Mucosa of rectum (tissue), 2 donors: ENCODE results near the gene SMIM36.
"Not testable (repeated sequence)": the region's sequence is repeated elsewhere in the genome, so short reads cannot be mapped to it uniquely, and the experiment has no call there.

ENCODE experiments used
- H3K27ac ChIP-seq, 2 donors: one replicate each; pipeline ENCODE4 v1.7.0; 2013; ENCODE audit warnings: inconsistent platforms in 2 of 2, low read depth in 2 of 2, low read length in 2 of 2
- H3K27me3 ChIP-seq, 2 donors: one replicate each; pipeline ENCODE4 v1.7.0; 2013; ENCODE audit warnings: low read length in 2 of 2; ENCODE audit not compliant: control insufficient read depth in 2 of 2, insufficient read depth in 2 of 2
- H3K36me3 ChIP-seq, 2 donors: one replicate each; pipeline ENCODE4 v1.7.0; 2013; ENCODE audit warnings: low read length in 2 of 2; ENCODE audit not compliant: control insufficient read depth in 2 of 2, insufficient read depth in 2 of 2
- H3K4me1 ChIP-seq, 2 donors: one replicate each; pipeline ENCODE4 v1.7.0; 2013; ENCODE audit warnings: low read length in 2 of 2, mild to moderate bottlenecking in 1 of 2; ENCODE audit not compliant: control insufficient read depth in 2 of 2, insufficient read depth in 2 of 2
- H3K4me3 ChIP-seq, 2 donors: one replicate each; pipeline ENCODE4 v1.7.0; 2013; ENCODE audit warnings: low read length in 2 of 2
- H3K9ac ChIP-seq, 2 donors: one replicate each; pipeline ENCODE4 v1.7.0; 2013; ENCODE audit warnings: low read length in 2 of 2, low read depth in 1 of 2, mild to moderate bottlenecking in 1 of 2
- H3K9me3 ChIP-seq, 2 donors: one replicate each; pipeline ENCODE4 v1.7.0; 2013; ENCODE audit warnings: low read length in 2 of 2; ENCODE audit not compliant: control insufficient read depth in 2 of 2
- donor health status: healthy.
- donor health status: Normal muscosa, but diverticular disease.

SMIM36 gene

DNA sequence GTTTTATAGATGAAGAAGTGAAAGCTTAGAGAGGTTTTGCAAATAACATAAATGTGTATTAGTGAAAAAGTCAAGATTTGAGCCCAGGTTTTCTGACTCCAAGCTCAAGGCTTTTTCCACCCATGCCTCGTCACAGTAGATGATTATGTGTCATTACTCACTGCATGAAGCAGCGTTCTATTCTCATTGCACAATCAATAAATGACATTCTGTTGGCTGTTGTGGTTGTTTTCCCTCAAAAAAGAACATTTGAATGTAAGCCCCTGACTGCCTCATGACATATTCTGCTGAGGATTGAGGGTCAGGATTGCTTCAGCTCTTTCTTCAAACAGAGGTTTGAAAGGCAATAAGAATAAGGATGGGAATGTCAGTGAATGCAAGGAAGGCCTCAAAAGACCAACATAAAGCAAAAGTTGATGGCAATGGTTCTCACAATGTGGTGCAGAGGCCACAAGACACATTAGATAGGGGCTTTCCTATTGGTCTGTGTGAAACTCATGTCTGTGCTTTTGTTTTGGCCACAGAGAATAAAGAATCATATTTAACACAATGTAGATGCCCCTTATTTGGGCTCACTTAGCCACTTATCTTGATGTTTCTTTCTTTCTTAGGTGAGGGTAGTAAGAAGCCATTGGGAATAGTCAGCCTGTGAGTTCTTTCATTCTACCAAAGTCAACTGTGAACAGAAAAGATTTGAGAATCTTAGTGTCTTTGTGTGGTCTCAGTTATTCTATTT is 84.2 kb downstream of the SMIM36 start:
- Histone ChIP-seq H3K27ac (no peak overlapping the region), H3K4me3 (no peak overlapping the region), H3K4me1 (peaks cover 7 to 9% of the 10 kb centered on the region in 2 donors), H3K9ac (no peak overlapping the region), H3K36me3 (no peaks in the 10 kb centered on the region), H3K27me3 (no peaks in the 10 kb centered on the region), H3K9me3 (no peaks in the 10 kb centered on the region)

DNA sequence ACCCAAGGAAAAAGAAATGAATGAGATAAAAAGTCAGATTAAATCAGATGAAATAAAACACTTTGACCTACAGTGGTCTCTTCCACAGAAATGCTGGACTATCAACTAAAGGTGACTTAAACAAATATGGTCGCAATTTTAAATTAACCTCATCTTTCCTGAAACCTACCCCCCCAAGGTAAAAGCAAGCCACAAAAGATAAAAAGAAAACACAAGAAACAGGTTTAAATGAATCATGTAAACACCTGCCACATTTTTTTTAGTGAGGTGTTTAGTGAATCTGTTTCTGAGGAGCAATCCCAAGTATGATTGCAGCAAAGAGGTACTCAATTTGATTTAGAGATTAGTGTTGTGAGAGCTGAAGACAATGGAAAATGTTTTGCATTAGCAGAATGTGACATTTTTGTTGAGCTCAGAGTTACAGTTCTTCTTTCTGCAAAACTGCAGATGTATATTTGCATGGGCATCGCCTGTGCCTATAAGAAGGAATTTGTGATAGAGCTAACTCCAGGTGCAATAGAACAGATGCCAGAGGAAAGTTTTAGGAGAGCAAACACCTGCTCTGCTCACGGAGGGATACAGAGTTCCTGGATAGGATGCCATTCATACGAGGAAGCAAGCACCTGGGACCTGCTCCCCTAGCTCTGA is 86.2 kb downstream of the SMIM36 start:
- no peak overlapping the region for H3K4me3 ChIP-seq

DNA sequence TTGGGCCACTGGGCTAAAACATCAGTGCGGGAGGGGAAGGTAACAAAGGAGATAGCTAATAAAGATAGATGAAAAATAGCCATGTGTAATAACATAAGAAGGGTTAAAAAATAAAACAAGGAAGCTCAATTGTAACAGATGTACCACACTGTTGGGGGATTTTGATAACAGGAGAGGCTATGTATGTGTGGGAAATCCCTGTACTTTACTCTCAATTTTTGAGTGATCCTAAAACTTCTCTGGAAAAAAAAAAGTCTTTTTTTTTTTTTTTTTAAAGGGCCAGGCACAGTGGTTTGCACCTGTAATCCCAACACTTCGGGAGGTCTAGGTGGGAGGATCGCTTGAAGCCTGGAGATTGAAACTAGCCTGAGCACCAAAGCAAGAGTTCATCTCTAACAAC is 87.7 kb downstream of the SMIM36 start:
- Histone ChIP-seq H3K4me3 (no peak overlapping the region), H3K27ac (no peak overlapping the region), H3K9ac (no peak overlapping the region), H3K36me3 (no peaks in the 10 kb centered on the region), H3K27me3 (no peaks in the 10 kb centered on the region), H3K9me3 (no peaks in the 10 kb centered on the region), H3K4me1 (peaks cover 7 to 14% of the 10 kb centered on the region in 2 donors)

More for the DNA sequence above, 86.2 kb downstream of the SMIM36 start:
- Histone ChIP-seq H3K27ac (no peak overlapping the region), H3K9me3 (no peaks in the 10 kb centered on the region), H3K36me3 (no peaks in the 10 kb centered on the region), H3K4me1 (peaks cover 7 to 12% of the 10 kb centered on the region in 2 donors), H3K27me3 (no peaks in the 10 kb centered on the region), H3K9ac (no peak overlapping the region)

DNA sequence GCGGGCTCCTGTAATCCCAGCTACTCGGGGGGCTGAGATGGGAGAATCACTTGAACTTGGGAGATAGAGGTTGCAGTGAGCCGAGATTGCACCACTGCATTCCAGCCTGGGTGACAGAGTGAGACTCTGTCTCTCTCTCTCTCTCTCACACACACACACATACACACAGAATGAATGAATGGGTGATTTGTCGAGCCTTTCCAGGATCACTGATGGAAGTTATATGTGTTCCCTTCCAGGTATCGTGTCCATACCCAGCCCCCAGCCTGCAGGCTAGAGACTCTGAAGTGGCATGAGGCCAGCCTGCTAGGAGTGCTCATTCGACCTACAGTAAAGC is 88.5 kb downstream of the SMIM36 start:
- peaks cover 7 to 14% of the 10 kb centered on the region in 2 donors for H3K4me1 ChIP-seq
- H3K4me3 ChIP-seq = peak overlapping the region in 1 of 2 donors; percentile 23
- not testable (repeated sequence) for H3K9ac ChIP-seq, H3K9me3 ChIP-seq, H3K27me3 ChIP-seq, H3K36me3 ChIP-seq
- H3K27ac ChIP-seq = peak overlapping the region in 1 of 2 donors; percentile 9

DNA sequence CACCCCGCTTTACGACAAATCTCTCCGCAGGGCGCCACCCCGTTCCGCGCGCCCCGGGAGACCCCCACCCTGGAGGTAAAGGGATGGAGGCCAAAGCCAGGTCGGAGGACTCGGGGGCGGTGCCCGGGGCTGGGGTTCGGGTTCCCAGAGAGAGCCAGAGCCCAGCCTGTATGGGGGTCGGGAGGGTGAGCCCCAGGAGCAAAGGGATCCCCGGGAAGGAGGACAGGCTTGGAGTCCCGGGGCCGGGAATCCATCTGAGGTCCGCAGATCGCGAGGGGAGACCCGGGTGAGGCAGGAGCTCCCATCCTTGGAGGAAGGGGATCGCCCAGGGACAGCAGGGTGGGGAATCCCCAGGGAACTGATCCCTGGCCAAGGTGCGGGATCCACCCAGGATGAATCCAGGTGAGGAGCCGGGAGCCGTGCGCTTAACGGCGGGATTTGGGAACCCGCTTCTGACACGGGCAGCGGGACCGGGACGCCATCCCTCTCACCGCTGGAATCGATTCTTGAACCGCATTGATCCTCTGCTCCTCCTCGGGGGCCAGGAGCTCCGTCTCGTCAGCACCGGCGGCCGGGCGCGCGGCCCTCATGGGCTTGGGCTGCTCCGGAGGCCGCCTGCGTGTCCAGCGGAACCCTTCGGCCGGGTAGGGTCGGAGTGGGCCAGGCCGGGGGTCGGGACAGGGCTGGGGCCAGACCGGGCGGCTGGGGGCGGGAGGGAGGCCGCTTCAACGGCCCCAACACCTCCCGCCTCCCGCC is 89.9 kb downstream of the SMIM36 start, which contains the start of gene MMD:
MMD (minus strand) TSS at position 657 of the 756 bp plus-strand sequence; CDS start at position 517, 140 bp downstream.
- H3K27me3 ChIP-seq = no peaks in the 10 kb centered on the region
- no peaks in the 10 kb centered on the region for H3K36me3 ChIP-seq
- H3K4me1 ChIP-seq = peaks cover 7 to 14% of the 10 kb centered on the region in 2 donors
- H3K27ac ChIP-seq = peak within 1 kb of the TSS; percentile 83 to 92
- peak within 1 kb of the TSS; percentile 89 to 90 for H3K9ac ChIP-seq
- H3K4me3 ChIP-seq = peak within 1 kb of the TSS; percentile 87 to 94
- H3K9me3 ChIP-seq = no peaks in the 10 kb centered on the region

DNA sequence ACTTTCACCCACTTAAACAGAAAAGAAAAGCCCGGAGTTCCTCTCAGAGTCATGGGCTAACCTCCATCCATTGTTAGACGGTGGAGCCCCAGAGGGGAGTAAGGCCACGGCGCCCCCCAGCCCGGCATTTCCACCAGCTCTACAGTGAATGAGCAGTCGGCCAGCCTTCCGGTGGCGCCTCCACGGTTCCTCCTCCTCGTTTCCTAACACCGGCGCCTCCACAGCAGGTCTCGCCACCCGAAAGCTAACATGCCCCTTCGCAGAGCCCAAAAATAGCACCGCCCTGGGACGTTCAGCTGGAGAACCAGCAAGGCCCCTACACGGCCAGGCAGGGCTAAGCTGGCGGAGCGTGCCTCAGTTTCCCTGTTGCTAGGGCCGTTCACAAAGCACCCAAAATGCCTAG is 90.5 kb downstream of the SMIM36 start:
- H3K4me3 ChIP-seq = peak overlapping the region; percentile 87 to 94

DNA sequence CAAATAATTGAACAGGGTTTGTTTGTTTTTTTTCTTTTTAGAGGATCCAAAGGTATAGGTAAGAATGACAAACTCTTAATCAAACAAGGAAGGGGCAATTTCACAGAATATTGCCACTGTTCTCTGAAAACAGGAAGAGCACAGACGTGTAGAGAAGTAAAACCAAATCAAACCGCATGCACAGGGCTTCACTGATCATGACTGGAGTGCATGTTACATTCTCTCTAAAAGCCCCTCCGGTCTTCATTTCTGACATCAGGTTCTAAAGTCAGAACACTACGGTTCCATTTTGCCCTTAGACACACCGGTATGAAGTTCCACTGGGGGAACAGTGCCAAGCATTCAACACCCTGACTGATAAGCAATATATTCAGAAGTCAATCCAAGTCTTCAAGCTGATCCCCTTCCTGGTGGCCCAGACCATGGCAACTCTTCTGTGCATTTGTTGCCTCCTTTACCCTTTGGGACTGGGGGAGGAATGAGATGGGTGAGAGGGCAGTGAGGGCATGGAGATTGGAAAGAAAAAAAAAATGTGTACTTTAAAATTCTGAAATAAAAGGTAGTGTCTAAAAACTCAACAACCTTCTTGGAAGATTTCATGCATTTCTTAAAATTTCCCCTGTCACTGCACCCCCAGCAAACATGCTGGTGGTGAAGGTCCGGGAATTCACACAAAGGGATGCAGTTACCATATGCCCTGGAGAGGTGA is 91.0 kb downstream of the SMIM36 start:
- peak overlapping the region; percentile 87 to 94 for H3K4me3 ChIP-seq
- H3K9me3 ChIP-seq = no peaks in the 10 kb centered on the region
- H3K27me3 ChIP-seq = no peaks in the 10 kb centered on the region
- peaks cover 7 to 14% of the 10 kb centered on the region in 2 donors for H3K4me1 ChIP-seq
- peak overlapping the region; percentile 83 to 92 for H3K27ac ChIP-seq
- peak overlapping the region; percentile 89 to 90 for H3K9ac ChIP-seq
- H3K36me3 ChIP-seq = no peaks in the 10 kb centered on the region

More for the DNA sequence above, 90.5 kb downstream of the SMIM36 start:
- Histone ChIP-seq H3K9ac (peak overlapping the region; percentile 89 to 90), H3K27ac (peak overlapping the region; percentile 83 to 92), H3K4me1 (peaks cover 7 to 14% of the 10 kb centered on the region in 2 donors), H3K36me3 (no peaks in the 10 kb centered on the region), H3K27me3 (no peaks in the 10 kb centered on the region), H3K9me3 (no peaks in the 10 kb centered on the region)

DNA sequence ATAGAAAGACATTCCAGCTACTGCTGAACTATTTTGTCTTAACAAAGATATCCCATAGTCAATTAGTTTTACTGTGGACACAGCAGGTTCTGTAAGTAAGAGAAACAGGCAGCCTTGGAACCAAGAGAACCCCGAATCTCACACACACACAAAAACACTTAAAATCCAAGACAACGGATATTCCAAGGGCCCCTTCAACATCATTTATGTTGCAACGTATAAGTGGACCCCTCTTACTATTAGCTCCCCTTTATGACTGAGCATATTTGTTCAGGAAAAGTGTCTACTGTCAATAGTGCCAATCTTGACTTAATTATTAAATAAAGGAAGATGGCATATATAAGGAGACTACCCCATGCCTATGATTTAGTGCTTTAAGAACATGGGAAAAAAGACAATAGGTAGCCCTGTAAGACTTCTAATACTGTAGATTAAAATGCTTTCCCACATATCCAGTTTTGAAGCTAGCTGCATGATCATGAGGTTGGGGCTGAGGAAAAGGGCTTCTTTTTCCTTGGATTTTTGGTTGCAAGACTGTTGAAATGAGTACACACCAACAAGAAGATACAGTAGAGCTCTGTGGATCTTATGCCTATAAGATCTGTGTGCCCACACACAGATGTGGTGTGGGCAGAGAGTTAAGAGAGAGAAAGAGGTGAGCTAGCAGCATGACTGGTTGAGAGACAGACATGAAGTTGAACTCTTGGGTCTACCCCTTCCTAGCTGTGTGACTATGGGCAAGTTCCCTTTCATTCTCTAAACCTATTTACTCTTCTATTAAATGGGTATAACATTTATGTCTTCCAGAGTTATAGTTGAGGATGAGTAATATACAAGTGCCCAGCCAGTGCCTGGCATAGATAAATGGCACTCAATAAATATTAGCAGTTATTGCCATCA is 92.6 kb downstream of the SMIM36 start:
- Histone ChIP-seq H3K4me3 (no peak overlapping the region), H3K9me3 (no peaks in the 10 kb centered on the region), H3K27me3 (no peaks in the 10 kb centered on the region), H3K36me3 (peaks cover 3 to 5% of the 10 kb centered on the region in 2 donors), H3K9ac (no peak overlapping the region), H3K4me1 (peaks cover 7 to 14% of the 10 kb centered on the region in 2 donors), H3K27ac (no peak overlapping the region)
